HG02884 (cell line): ENCODE data around the gene MTARC2.

Experiments used
- ATAC-seq: cut with Tn5 transposase; IDR thresholded peaks from one replicate; pipeline ENCODE4 v1.9.1; 2021; ENCODE audit warnings: mild to moderate bottlenecking, moderate library complexity; ENCODE audit not compliant: unreplicated experiment

Gene MTARC2

DNA sequence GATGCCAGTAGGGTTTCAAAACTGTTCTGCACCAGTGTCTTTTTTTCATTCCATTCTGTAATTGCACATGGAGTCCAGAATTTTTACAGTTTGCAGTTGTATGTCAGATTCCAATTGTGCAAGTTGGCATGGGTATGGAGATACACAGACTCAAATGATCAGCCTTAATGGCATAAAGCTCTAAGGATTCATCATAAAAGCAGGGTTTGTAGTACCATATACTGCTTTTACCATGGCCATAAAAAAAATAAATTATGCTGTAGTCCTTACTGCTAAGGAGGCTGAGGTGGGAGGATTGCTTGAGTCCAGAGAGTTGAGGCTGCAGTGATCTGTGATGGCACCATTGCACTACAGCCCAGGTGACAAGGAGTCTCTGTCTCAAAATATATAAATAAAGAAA lies 48.9 kb downstream of the MTARC2 start:
- ATAC-seq = no peak

DNA sequence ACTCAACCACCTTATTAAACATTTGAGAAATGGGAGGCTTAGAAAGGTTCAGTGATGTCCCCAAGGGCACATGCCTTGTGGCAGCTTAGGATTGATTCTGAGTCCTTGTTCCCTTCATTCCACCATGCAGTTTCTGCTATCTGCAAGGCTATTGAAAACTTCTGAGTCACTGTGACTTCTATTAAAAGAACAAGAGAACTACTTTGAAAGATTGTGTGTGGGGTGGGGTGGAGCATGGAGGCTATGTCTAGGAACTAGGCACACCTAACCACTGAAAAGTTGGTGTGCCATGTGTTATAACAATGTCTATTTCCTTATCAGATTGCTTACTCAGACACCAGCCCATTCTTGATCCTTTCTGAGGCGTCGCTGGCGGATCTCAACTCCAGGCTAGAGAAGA lies 49.4 kb downstream of the MTARC2 start:
- no peak for ATAC-seq

DNA sequence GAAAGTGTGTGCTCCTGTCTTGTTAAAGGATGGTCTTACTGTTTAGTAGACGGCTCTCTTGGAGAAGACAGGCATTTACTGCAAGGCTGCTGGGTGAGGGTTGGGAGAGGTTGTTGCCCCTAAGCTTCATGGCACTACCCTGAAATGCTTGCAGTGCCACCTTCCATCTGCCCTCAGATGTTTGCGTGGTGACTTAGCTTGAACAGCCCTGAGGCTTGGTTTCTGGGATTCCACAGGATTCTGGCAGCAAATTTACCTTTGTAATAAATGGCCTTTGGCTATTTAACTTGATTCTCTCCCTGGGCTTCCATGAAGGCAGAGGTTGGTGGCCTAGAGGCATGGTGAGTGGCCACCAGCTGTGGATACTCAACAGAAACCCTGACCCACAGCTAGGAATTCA lies 50.2 kb downstream of the MTARC2 start:
- no peak for ATAC-seq

DNA sequence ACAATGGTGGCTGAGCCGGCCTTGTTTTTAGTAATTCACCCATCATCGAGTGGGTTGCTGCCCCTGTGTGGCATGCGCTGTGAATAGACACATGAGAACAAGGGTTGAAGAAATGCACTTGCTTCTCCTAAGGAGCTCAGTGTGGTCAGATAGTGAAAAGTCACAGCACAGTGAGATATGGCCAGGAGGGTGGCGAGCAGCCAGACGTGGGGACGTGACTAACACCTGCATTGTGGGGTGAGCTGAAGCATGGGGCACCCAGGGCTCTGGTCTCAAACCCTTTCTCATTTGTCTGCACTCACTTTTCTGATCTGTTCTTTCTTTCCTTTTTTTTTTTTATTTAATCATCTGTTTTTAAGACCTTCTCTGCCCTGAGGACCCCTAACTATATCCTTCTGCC lies 52.1 kb downstream of the MTARC2 start:
- ATAC-seq = no peak

DNA sequence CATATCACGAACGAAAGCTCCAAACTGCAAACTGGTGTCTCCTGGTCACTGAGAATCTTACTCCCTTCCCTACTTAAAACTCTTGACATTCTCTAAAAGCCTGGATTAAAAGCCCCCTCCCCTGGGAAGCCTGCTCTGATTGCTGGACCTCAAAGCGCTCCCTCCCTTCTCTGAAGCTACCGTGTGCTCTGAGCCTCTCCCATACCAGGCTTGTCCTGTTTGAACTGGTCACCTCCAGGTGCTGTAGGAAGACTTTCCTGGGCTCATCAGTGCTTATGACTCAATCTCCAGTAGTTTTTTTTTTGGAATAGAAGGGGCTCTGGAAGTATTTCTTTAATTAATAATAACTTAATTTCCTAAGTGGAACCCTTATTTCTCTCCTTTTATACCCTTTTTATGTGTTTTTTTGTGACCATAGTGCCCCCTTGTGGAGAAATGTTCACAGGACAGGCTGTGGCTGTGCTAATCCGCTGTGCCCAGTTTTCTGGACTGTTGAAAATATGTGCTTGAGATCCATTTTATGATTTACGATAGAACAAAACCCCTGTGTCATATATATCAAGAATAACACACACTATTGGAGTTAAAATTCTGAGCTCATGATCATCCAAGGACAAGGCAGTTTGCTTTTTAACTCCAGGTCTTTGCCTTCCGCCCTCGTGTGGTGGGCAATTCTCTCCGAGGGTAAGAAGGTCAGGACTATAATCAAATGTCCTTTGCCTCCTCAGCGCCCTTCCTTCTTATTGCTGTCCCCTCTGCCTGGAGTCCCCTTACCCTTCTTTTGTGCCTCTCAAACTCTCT lies 55.5 kb downstream of the MTARC2 start:
- ATAC-seq = peak; percentile 67

DNA sequence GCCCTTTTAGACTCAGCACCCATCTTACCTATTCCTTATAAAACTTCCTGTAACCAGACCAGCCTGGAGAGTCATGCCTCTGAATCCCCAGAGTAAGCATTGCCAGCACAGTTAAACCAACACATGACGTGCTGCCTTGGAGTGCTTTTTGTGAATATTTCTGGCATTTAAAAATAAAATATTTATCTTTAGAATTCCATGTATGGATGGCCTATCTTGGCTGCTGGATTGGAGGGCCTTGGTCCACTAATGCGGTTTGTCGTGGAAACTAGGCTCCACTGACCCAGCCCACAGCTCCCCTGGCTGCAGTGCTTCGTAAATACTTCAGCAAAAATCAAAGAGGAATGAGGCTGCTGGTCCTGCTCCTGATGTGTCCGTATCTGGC lies 56.1 kb downstream of the MTARC2 start:
- no peak for ATAC-seq

DNA sequence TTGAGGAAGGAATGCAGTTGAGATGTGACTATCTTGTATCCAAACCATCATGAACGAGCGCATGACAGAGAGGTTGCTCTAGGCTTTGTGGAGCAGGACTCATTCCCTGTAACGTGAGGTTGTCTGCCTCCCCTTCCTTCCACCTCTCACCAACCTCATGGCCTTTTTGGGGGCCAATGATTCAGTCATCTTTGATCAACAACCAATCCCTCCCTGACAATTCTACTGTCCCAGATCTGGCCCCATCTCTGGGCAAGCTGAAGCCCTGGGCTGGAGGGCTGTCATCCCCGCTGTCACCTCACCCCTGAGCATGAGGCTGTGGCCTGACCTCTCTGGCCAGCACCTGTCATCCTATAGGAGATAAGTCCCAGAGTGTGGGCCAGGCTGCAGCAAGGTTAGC lies 58.3 kb downstream of the MTARC2 start:
- ATAC-seq = no peak

DNA sequence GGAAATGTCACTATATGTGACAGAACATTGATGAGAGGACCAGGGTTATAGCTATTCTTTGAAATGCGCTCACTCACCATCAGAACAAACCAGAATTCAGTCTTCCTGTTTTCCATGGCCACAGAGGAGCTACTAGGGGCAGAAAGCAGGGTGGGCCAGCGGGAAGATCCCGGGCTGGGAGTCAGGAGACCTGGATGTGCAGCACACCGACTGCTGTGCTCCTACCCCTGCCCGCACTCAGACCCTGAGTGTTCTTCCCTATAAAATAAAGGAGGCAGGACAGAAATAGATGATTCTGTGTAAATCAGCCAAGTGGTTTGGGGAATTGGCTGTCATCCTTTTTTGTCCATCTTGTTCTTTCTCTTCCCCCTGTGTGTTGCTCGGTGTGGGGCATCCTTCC lies 59.6 kb downstream of the MTARC2 start:
- no peak for ATAC-seq

DNA sequence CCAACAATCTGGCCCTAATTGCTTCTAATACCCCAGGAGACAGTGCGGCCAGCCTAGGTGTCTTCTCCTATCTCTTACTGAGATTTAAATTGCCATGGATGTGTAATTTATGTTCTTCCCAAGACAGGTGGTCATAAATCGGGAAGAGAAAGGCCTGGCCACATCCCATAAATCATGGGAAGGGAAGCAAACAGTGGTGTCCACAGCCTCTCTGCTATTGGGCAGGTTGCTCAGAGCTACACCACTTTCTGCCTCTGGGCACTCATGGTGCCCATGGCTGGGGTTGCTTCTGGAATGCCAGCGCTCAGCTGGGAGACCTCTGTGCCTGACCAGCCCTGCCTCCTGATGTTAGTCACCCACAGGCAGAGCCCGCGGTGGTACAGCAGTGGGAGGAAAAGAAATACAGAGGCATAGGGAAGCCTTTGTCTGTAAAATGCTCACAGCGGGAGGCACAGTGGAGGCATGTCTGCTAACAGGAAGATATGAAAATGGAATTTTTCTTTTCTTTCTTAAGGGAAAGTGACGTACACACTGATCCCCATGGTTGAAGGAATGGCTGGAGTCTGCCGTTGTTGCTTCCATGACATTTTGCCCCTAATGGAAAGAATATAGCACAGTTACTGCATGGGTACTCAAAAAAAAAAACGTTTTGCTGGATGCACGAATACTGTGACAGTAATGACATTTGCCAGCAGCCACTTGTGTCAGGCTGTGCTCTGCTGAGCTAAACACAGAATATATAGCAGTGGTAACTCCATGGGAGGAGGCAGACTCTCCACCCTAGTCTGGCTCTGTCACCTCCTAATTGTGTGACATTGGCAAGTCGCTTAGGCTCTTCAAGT lies 60.4 kb downstream of the MTARC2 start:
- ATAC-seq = no peak

DNA sequence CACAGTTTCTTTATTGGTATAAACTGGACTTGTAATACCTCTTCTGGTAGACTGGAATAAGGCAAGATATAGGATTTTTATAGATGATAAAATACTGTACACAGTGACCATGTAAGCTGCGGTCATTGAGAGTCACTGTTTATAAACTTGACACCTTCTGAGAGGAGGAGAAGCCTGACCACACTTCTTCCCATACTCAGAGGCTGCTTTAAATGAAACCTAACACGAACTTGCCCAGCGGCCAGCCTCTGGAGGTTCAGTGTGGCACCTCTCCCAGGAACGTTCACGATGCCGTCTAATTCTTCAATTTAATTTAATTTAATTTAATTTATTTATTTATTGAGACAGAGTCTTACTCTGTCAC lies 61.0 kb downstream of the MTARC2 start:
- ATAC-seq = no peak

DNA sequence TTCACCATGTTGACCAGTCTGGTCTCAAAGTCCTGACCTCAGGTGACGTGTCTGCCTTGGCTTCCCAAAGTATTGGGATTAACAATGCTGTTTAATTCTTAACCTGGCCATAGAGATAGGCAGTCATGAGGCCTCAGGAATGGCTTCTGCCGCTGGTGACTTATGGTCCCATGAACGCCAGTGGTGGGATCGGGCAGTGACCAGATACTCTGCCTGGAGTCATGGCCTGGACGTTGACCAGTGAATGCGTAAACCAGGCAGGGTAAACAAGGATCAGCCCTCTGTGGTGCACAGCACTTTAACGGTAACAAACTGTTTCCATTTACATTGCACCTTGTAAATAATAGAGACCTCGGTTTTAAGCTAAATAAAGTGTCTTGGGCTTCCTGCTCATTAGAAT lies 61.6 kb downstream of the MTARC2 start:
- no peak for ATAC-seq

DNA sequence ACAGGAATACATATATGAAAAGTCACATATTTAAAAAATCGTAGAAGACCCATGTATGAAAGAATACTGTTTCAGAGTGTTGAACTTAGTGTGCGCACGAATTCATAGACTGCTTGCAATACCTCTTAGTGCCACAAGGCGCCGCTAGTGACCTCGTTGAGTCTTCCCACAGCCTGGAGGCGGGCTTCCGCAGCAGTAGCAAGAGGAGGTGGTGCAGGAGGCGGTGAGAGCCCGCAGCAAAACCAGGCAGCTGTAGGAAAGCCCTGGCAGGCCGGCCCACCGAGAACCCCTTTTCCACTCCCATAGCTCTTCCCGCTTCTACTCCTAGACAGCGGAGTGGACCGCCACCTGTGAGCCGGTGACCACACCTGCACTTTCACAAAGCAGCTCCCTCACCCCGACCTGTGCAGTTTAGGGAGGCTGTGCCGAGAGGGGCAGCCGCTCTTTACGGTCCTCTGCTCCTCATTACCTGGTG lies 62.1 kb downstream of the MTARC2 start:
- peak; percentile 87 for ATAC-seq

DNA sequence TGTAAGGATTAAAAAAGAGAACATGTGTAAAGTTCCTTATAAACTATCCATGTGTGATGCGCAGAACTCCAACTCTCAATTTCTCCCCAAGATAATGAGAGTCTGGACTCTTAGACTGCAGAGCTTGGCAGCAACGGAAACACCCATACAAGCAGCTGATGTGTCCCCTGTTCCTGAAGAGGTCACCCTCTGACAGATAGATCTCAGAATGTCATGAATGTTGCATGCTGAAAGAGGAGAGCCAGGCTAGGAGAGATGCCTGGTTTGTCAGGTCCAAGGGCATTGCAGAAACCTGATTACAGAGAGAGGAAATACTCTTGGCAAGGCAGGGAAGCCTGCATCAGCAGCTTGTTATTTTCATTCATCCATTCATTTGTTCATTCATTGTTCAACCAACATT lies 62.8 kb downstream of the MTARC2 start:
- no peak for ATAC-seq

DNA sequence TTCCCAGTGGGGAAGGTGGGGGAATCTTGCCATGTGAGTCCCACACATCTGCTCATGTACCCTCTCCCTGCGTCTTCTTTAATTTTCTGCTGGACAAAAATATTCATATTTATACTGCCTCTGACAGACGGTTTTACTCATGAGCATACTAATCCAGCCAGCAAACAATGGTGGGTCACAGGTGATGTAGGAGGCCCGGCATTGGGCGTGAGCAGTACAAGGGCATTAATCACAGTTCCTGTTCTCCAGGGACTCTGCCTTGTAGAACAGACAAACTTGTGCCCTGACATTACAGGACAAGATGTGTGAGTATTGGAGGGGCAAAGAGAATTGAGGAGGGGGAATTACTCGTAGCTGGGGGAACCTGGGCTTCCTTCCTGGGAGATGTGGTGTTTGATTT lies 63.6 kb downstream of the MTARC2 start:
- ATAC-seq = no peak

DNA sequence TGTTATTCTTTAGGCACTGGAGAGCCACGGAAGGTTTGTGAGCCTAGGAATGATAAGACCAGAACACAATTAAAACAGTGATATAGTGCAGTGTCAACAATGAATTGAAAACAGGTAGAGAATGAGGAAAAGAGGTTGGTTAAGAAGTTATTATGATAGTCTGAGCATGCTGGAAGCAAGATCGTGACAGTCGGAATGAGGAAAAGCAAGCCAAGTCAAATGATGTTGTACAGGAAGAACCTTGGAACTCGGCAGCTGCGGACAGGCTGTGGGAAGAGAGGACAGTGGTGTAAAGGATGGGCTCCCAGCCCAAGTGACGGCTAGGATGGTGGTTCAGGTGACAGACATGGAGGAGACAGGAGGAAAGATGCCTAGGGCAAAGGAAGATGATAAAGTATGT lies 64.2 kb downstream of the MTARC2 start:
- ATAC-seq = no peak

DNA sequence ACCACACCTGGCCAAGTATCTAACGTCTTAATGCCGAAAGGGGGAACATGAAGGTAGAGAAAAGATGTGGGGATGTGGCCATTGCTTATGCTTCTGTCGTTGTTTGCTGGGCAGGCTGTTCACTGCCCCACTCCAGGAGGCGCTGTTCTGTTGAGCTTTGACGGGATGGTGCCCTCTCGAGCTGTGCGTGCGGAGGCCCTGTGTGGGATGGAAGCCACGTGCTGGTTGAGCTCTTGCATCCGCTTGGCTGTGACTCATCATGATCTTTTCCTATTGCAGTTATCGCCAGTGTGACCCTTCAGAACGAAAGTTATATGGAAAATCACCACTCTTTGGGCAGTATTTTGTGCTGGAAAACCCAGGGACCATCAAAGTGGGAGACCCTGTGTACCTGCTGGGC lies 64.9 kb downstream of the MTARC2 start:
- no peak for ATAC-seq

DNA sequence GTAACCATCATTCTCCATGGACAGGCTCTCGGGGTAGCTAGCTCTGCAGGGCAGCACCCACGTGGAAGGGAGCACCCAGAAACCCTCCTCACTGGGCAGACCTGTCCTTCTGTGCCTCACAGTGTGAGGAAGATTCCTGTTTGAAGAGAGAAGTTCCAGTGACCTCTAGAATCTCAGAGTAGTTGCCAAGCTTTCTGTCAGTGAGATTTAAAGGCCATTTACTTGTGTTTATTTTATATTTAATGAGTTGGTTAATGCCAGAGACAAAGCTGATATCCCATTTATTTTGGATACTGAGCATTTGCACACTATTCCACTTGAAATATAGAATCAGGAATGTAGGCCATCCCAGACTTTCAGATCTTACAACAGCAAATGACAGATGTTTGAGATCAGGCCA lies 67.3 kb downstream of the MTARC2 start:
- no peak for ATAC-seq

DNA sequence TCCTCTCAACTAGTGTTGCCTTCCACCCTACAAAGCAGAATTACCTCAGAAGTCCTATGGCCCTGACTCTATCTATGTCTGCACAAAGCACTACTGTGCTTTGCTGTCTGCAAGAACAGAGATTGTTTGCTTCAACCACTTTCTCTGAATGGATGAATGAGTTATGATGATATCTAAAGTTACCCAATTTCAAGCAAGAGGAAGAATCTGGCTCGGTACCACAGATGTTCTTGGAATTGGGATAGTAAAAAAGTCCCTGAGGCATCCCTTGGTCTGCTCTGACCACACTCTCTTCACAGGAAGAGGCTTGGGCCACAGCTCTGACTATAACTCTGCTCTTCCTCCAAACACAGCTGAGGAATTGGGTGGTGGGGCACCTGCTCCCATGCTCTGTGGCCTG lies 69.8 kb downstream of the MTARC2 start:
- ATAC-seq = no peak

DNA sequence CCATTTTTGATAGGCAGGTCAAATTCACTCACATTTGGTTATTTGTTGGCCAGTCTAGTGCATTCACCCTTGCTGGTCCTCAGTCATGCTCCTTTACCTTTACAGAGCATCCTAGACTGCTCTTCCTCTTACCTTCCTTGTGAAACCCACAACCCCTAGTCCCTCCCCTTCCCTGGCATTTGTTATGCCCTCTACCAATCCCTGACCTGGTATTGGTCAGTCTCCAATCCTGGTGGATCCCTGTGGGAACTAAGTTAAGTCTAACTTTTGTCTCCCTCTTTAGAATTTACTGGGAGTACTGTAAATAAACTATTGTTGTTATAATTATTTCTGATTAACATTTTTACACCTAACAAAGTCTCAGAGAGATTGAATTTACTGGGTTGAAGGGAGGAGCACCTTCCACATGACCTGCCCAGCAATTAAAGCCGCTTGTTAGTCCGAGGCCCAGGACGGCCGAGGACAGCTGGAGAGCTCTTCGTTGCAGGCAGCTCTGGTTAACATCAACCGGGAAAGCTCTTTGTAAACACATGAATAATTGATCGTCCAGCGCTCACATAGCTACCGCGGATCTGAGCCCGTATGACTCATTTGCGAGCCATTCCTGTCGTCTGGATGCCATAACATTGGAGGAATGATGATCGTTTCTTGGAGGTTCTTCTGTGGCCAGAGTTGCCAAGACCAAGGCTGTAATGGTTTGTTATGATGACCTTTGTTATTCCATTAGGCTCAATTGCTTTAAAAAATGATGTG lies 70.5 kb downstream of the MTARC2 start:
- ATAC-seq = no peak

DNA sequence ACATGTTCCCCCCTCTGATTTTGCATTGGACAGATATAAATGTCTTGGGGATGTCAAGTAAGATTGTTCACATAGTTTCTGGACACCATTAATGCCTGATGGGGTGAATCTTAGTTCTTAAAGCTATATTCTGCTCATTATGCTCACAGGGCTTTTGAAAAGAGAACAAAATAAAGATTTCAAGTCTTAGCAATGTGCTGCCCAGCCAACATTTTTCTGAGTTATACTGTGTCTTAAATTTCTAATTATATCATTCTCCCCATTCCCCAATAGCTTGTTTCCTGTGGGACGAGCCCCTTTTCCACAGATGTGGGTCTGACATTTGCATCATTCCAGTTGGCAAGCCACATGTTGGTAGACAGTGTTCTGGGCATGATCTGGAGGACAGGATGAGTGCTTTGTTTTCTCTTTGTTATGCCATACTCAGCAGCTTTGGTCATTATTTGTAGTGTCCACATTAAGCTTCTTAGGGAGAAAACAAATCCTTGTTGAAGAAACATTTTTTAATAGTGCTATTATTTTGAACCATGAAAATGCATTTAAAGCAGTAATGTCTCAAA lies 71.4 kb downstream of the MTARC2 start:
- no peak for ATAC-seq
